NOMO-1 treated with DMSO at 0.1 percent for 48 hours (cell line): Measurements from ENCODE around the gene L3MBTL4.
"Not testable (repeated sequence)": the region's sequence is repeated elsewhere in the genome, so short reads cannot be mapped to it uniquely, and the experiment has no call there.

ENCODE experiments used
- DNase-seq: peaks from one replicate; lab custom pipeline; 2025; ENCODE audit not compliant: unreplicated experiment; lab: John Stamatoyannopoulos, UW

The L3MBTL4 gene

DNA sequence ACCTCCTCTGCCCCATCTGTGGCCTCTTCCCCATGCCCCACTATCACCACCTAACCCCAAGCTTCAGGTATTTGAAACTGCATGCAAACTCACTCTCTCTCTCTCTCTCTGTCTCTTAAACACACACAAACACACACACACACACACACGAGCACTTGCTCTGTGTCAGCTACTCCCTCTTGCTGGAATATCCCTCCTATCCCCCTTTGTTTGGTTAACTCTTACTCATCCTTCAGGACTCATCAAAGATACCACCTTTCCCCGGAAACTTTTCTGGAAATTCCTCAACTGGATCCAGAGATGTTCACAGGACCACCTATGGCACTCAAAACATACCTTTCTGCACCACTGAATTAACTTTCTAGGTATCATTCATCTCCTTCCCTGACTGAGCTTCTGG, 296.6 kb downstream of the L3MBTL4 start:
- no peak for DNase-seq

- DNase-seq = no peak
Observed at GRCh38 chr18:6115710-6116109, 299.0 kb downstream of the L3MBTL4 start.

GRCh38 chr18:6113650-6114049, 301.1 kb downstream of the L3MBTL4 start:
- DNase-seq = no peak

- no peak for DNase-seq
Observed at GRCh38 chr18:6111726-6112125, 303.0 kb downstream of the L3MBTL4 start.

GRCh38 chr18:6109743-6110142, 305.0 kb downstream of the L3MBTL4 start:
- no peak for DNase-seq

DNA sequence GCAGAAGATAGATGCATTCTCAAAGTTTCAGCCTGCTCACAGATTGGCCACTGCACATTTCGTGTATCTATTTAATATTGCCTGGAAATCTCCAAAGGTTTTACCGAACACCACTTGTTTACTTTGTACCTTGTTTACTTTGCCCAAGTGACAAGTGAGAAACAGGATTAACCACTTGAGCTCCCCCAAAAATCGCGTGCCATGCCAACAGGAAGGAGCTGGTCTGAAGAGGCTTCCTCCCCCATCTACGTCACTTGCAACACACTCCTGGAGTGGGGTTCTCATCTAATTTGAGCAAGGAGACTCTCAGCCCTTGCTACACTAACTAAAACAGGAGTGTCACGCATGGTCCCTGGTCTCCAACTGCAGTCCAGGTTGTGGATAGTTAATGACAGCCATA, 306.9 kb downstream of the L3MBTL4 start:
- DNase-seq = no peak

DNA sequence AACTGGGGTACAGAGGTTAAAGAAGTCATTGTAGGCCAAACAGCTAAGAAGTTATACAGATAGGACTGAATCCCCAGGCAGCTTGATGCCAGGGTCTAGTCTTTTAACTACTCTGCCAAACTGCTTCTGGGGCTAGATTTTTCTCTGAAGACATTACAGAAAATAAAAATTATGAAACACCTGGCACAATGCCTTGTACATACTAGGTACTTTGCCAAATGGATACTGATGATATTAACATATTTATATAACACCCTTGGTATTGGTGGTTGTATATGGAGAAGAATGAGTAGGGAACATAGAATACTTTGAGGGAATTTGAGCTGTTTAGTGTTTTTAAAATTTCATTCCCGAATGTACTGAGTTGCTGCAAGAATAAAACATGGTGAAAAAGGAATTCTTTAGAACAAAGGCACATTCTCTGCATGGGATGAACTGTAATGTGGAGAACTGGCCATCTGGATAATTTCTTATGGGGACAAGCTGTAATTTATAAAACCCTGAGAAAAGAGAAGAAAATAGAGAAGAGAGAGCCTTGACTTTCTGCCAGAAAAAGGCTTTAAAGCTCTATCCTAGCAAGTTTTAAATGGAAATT, 308.5 kb downstream of the L3MBTL4 start:
- DNase-seq = no peak

DNA sequence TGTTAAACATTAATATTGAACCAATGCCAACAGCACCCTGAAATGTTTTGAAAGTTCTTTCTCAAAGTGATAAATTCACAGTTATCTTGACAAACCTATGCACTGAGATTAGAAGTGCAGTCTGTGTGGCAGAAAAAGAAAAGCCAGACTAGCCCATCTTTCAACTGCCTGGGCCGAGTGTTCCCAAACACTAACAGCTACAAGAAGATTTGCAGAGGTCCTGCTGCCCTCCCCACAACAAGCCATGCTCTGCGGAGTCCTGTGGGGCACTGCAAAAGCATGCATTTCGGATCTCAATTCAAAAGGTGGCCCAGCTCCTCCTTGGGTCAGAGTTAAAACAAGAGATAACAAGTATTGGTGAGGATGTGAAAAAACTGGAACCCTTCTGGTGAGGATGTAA, 311.0 kb downstream of the L3MBTL4 start:
- no peak for DNase-seq

GRCh38 chr18:6096730-6097129, 318.0 kb downstream of the L3MBTL4 start:
- no peak for DNase-seq

- DNase-seq = no peak
Observed at GRCh38 chr18:6088432-6088831, 326.3 kb downstream of the L3MBTL4 start.

- DNase-seq = no peak
Observed at GRCh38 chr18:6086731-6087130, 328.0 kb downstream of the L3MBTL4 start.

GRCh38 chr18:6079406-6079805, 335.3 kb downstream of the L3MBTL4 start:
- no peak for DNase-seq

DNA sequence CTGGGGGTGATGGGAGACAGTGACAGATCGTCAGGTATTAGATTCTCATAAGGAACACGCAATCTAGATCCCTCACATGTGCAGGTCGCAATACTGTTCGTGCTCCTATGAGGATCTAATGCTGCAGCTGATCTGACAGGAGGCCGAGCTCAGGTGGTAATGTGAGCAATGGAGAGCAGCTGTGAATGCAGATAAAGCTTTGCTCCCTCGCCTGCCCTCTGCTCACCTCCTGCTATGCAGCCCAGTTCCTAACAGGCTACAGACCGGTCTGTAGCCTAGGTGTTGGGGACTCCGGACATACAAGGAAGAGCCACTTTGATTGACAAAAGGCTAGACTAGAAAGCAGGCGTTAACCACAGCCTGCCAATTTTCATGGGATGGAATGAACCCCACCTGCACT, 335.8 kb downstream of the L3MBTL4 start:
- DNase-seq = no peak

GRCh38 chr18:6072423-6072822, 342.3 kb downstream of the L3MBTL4 start:
- not testable (repeated sequence) for DNase-seq

DNA sequence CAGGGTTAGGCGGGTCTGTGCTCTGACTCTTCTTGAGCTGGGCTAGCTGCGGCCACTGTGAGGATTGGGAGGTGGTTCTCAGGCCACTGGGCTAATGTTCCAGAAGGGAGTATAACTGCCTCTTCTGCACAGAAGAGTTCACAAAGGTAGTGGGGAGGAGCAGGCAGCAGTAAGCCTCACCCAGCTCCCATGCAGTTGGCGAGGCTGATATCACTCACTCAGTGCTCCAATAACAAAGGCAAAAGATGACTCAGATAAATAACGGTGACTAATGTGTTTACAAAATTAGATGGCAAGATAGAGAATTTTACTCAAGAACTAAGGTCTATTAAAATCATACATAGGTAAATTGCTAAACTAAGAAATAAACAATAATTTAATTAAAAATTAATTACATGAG, 345.2 kb downstream of the L3MBTL4 start:
- no peak for DNase-seq

DNA sequence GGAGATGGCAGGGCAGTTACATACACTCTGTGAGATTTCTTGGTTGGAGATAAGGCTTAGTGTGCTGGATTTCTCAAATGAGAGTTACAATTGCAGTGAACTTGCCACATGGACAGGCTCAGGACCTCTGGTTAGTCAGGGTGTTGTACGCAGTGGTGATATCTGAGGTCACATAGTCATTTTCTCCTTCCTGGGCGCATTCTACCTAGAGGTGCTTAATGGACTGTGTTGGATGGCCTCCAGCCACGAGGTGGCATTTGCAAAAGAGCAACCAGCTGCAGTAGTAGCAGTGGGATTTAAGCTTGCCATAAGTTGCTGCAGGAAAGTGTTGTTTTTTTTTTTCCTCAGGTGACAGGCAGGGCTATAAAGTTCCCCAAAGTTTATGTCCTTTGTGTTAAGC, 345.6 kb downstream of the L3MBTL4 start:
- DNase-seq = no peak

- DNase-seq = no peak
Observed at GRCh38 chr18:6060149-6060548, 354.6 kb downstream of the L3MBTL4 start.

- DNase-seq = no peak
Observed at GRCh38 chr18:6059551-6059950, 355.2 kb downstream of the L3MBTL4 start.

- no peak for DNase-seq
Observed at GRCh38 chr18:6058941-6059340, 355.8 kb downstream of the L3MBTL4 start.

DNA sequence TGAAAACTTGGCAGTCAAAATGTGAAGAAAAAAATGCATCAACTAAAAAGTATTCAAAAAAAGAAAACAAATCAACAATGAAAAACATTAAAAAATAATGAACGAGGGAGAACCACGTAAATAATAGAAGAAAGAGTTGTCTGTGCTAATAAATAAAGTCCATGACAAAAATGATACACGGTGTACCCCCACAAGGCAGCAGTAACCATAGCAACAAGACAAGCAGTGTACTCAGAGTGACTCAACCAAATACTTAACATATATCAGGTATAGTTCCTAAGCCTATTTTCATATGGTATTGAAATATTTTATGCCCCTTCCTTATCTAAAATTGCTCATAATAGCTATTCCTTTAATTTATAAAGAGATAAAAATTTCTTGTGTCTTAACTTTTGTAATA, 357.1 kb downstream of the L3MBTL4 start:
- no peak for DNase-seq

DNA sequence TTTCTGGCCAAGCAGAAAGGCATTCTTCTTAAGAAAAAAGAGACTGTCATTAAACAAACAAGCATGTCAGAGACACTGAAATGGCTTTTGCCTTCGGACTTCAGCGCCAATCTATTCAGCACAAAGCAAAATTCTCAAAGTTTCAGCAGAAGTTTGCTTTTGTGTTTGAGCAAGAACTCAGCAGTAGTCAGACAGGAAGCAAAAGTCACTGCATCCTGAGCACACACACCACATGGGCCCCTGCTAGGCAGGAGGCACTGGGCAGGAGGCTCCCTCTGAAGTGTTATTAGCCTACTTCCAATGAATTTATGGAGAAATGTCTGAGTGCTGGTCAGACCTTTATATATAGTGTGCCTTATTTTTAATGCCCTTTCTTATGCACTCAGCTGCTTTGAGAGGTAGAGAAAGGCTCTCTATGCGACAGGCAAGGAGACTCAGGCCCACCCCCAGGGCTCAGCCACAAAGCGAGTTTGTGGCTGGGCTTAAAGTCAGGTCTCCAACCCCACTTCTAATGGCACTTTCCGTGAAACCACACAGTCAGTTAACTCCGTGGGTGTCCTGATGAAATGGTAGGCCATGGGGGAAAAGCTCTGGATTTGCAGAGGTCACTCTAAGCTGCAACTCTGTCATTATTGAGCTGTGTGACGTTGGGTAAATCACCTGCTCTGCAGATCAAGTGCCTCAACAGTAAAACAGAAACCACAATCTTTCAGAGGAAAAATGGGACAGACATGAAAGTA, 358.4 kb downstream of the L3MBTL4 start:
- DNase-seq = no peak

GRCh38 chr18:6055711-6056110, 359.0 kb downstream of the L3MBTL4 start:
- DNase-seq = no peak

DNA sequence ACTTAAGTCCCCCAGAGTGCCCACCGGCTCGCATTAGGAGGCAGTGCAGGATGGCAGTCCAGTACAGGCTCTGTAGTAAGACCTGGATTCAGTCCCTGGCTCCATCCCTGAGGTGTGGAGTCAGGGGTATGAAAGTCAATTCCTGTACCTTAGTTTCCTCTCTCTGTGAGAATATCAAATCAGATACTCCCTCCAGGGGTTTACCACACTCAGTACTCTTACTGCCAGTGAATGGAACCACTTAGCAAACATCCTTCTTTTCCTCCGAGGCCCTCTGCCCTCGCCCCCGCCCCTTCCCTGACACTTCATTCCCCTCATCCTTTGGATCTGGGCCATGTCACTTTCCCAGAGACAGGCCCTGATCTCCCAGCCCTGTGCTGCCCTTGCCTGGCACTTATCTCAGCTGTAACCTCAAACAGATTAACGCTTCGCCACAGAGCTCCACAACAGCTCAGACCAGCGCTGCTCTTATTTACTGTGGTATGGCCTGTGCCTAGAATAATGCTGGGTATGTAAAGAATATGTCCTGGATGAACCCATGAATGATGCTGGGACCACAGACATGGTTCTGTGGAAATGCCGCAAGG, 360.4 kb downstream of the L3MBTL4 start:
- DNase-seq = no peak
